Astrocyte of the cerebellum (primary cell): ENCODE measurements around the gene DNMT3B.

ENCODE experiments used
- DNase-seq: peaks from one replicate; pipeline ENCODE4 v3.0.0-alpha.2; 2011; ENCODE audit warnings: low read depth
- H3K4me3 ChIP-seq: 2 replicates; pipeline ENCODE4 v1.5.1; 2011; ENCODE audit warnings: mild to moderate bottlenecking, low read depth, low read length, moderate library complexity
- CTCF ChIP-seq: IDR thresholded peaks from 2 replicates; pipeline ENCODE4 v1.5.1; 2012; ENCODE audit warnings: low read length, low read depth, moderate library complexity, mild to moderate bottlenecking; ENCODE audit errors: missing control alignments
- in situ Hi-C: cut with HindIII; loops from 2 replicates; pipeline ENCODE4 v1.10.0; 2017; ENCODE audit warnings: low sequenced_read_pairs

The DNMT3B gene

GRCh38 chr20:32741151-32741550, 21.0 kb upstream of the DNMT3B start:
- H3K4me3 ChIP-seq: no peak overlapping the region
- no peak for TF ChIP-seq CTCF
- in situ Hi-C loops: no loop called here
- DNase-seq: no peak

GRCh38 chr20:32742322-32743236, 19.6 kb upstream of the DNMT3B start:
- TF ChIP-seq CTCF: no peak
- H3K4me3 ChIP-seq: peak overlapping the region; percentile 77
- DNase-seq: no peak
- in situ Hi-C loops: no loop called here

- no peak for TF ChIP-seq CTCF
These were observed 18.7 kb upstream of the DNMT3B start, which contains the start of gene COMMD7 for GRCh38 chr20:32743237-32744112. TSS of gene COMMD7 (minus strand) at chr20:32743467. CDS start at chr20:32743391, 76 bp downstream.

GRCh38 chr20:32749914-32750637, 12.1 kb upstream of the DNMT3B start:
- no peak for DNase-seq
- no peak overlapping the region for H3K4me3 ChIP-seq
- in situ Hi-C loops: no loop called here
- no peak for TF ChIP-seq CTCF

More at GRCh38 chr20:32743237-32744112, 18.7 kb upstream of the DNMT3B start, which contains the start of gene COMMD7:
- peak within 1 kb of the TSS; percentile 77 for H3K4me3 ChIP-seq
- in situ Hi-C loops: no loop called here
- no peak for DNase-seq

GRCh38 chr20:32751293-32751692, 10.9 kb upstream of the DNMT3B start:
- no peak for TF ChIP-seq CTCF
- in situ Hi-C loops: no loop called here

More at GRCh38 chr20:32751293-32751692, 10.9 kb upstream of the DNMT3B start:
- no peak overlapping the region for H3K4me3 ChIP-seq
- DNase-seq: no peak
